ENCODE data around the gene EDIL3.

Gene EDIL3

GRCh38 chr5:83899326-83899970 lies 485.2 kb downstream of the EDIL3 start:
- no peak for DNase-seq (ENCODE audit: low spot score)

- DNase-seq (ENCODE audit: low spot score): no peak
These were observed 488.8 kb downstream of the EDIL3 start for GRCh38 chr5:83895860-83896259.

GRCh38 chr5:83891261-83891660 lies 493.4 kb downstream of the EDIL3 start:
- no peak for DNase-seq (ENCODE audit: low spot score)
